ENCODE results near the gene NCK1.

Gene NCK1

DNA sequence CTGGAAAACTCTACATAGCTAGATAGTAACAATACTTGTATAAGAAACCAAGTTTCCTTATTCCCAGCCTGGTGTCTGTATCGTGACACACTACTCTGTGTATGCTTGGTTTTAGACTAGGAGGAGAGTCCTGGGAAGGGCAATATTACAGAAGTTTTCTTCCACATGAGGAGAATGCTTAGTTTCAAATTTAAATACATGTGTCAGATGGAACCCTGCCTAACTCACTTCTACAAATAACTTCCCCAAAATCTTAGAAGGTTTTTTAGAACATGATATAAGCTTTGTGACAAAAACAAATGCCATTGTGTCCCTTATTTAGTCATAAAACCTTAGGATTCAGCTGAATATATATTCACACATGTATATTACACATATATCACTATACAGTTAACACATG, 88.6 kb downstream of the NCK1 start:
- H3K9me3 ChIP-seq (ENCODE audit: insufficient read depth, low read length) = no peaks in the 10 kb centered on the region
- TF ChIP-seq ZNF274 (IDR thresholded peaks at IDR 0.05; ENCODE audit: low read depth, low read length) (no peak), YY1 (IDR thresholded peaks at IDR 0.05; ENCODE audit: insufficient read depth, insufficient read length) (no peak), SUZ12 (IDR thresholded peaks at IDR 0.05; ENCODE audit: extremely low read depth, insufficient read depth, insufficient read length) (no peak)
- DNase-seq (ENCODE audit: low read depth, low spot score) = no peak
- H3K9ac ChIP-seq (ENCODE audit: insufficient read length, low read depth) = no peak overlapping the region
- peaks cover 7% of the 10 kb centered on the region for H3K36me3 ChIP-seq (ENCODE audit: insufficient read depth, insufficient read length, low read length)
- H3K4me1 ChIP-seq (ENCODE audit: insufficient read depth, insufficient read length) = peaks cover 2% of the 10 kb centered on the region
- no peak overlapping the region for H3K4me3 ChIP-seq (ENCODE audit: insufficient read length, low read depth)
- no peaks in the 10 kb centered on the region for H3K27me3 ChIP-seq (ENCODE audit: insufficient read depth, insufficient read length)

DNA sequence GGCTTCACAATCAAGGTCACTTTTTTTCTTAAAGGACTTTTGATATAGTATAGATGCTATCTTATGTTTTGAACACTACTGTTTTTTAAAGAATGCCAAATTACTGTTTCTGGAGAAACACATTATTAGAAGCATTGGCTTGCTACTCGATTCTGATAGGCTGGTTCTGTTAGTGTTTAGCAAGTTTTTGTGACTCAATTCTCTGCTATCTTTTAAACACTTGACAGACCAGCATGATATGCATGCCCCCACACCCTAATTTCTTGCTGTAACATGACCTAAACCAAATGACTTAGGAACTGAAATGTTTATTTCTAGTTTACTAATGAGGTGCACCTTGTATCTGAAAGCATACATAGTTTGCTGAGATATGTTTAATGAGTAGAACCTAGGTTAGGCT, 90.3 kb downstream of the NCK1 start:
- no peak for DNase-seq (ENCODE audit: low read depth, low spot score)
- TF ChIP-seq SUZ12 (IDR thresholded peaks at IDR 0.05; ENCODE audit: extremely low read depth, insufficient read depth, insufficient read length) = no peak
- no peak for TF ChIP-seq ZNF274 (IDR thresholded peaks at IDR 0.05; ENCODE audit: low read depth, low read length)
- TF ChIP-seq YY1 (IDR thresholded peaks at IDR 0.05; ENCODE audit: insufficient read depth, insufficient read length) = no peak

DNA sequence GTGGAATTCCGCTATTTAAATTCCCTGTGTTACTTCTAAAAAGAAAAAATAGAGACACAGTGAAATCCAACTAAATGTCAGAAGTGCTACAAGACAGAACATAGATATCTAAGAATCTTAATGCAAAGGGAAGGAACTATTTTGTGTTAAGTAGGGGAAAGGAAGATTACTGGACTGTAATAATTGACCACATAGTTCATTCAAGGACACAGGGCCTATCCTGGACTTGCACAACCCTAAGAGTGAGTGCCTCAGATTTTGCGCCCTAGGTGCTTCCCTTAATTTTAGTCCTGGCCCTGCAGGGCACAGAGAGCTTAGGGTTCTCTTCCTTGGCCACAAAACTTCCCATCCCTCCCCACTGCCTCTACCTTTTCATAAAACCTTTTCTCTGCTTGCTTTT, 92.2 kb downstream of the NCK1 start:
- no peak for DNase-seq (ENCODE audit: low read depth, low spot score)
- H3K4me3 ChIP-seq (ENCODE audit: insufficient read length, low read depth) = no peak overlapping the region

More for the DNA sequence above, 90.3 kb downstream of the NCK1 start:
- no peaks in the 10 kb centered on the region for H3K9me3 ChIP-seq (ENCODE audit: insufficient read depth, low read length)
- no peak overlapping the region for H3K4me3 ChIP-seq (ENCODE audit: insufficient read length, low read depth)
- H3K27me3 ChIP-seq (ENCODE audit: insufficient read depth, insufficient read length) = no peaks in the 10 kb centered on the region
- peaks cover 2% of the 10 kb centered on the region for H3K4me1 ChIP-seq (ENCODE audit: insufficient read depth, insufficient read length)
- H3K36me3 ChIP-seq (ENCODE audit: insufficient read depth, insufficient read length, low read length) = no peaks in the 10 kb centered on the region
- H3K9ac ChIP-seq (ENCODE audit: insufficient read length, low read depth) = no peak overlapping the region

DNA sequence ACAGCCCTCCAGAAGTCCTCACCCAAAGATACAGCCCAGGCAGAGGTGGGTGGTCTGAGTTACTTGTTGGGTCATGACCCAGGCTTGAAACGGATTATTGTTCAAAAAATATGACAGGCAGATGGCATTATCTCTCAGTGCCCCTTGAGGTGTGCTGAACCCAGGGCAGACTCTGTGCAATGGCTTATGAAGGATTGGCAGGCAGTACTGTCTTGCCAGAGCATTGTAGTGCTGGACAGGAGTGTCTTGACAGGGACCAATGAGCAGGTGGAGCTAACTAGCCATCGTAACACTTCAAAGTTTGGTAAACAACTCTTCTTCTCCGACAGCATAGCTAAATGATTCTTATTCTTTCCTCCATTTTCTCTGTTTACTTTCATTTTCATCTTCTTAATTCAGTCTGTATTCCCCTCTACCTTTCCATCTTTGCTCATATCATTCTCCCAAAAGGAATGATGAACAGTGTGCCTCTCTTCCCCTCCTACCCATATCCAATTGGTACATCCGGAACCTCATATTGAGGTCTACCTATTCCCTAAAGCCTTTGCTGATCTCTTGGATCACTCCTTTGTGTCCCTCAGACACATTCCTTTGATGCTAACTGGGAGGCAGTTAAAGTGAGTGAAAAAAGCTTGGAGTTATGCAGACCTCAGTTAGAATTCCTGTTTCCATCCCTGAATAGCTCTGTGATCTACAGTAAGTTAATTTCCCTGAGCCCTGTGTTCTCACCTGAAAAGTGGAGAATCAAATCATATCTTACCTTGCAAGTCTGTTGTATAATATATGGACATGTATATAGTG, 93.2 kb downstream of the NCK1 start:
- Histone ChIP-seq H3K4me3 (ENCODE audit: insufficient read length, low read depth) (no peak overlapping the region), H3K4me1 (ENCODE audit: insufficient read depth, insufficient read length) (peaks cover 2% of the 10 kb centered on the region), H3K27me3 (ENCODE audit: insufficient read depth, insufficient read length) (no peaks in the 10 kb centered on the region), H3K9ac (ENCODE audit: insufficient read length, low read depth) (no peak overlapping the region), H3K9me3 (ENCODE audit: insufficient read depth, low read length) (no peaks in the 10 kb centered on the region), H3K36me3 (ENCODE audit: insufficient read depth, insufficient read length, low read length) (no peaks in the 10 kb centered on the region)
- DNase-seq (ENCODE audit: low read depth, low spot score) = peak; percentile 43
- no peak for TF ChIP-seq SUZ12 (IDR thresholded peaks at IDR 0.05; ENCODE audit: extremely low read depth, insufficient read depth, insufficient read length)
- no peak for TF ChIP-seq YY1 (IDR thresholded peaks at IDR 0.05; ENCODE audit: insufficient read depth, insufficient read length)
- no peak for TF ChIP-seq ZNF274 (IDR thresholded peaks at IDR 0.05; ENCODE audit: low read depth, low read length)

More for the DNA sequence above, 92.2 kb downstream of the NCK1 start:
- Histone ChIP-seq H3K9ac (ENCODE audit: insufficient read length, low read depth) (no peak overlapping the region), H3K27me3 (ENCODE audit: insufficient read depth, insufficient read length) (no peaks in the 10 kb centered on the region), H3K36me3 (ENCODE audit: insufficient read depth, insufficient read length, low read length) (no peaks in the 10 kb centered on the region), H3K9me3 (ENCODE audit: insufficient read depth, low read length) (no peaks in the 10 kb centered on the region), H3K4me1 (ENCODE audit: insufficient read depth, insufficient read length) (peaks cover 2% of the 10 kb centered on the region)
- no peak for TF ChIP-seq ZNF274 (IDR thresholded peaks at IDR 0.05; ENCODE audit: low read depth, low read length)
- no peak for TF ChIP-seq SUZ12 (IDR thresholded peaks at IDR 0.05; ENCODE audit: extremely low read depth, insufficient read depth, insufficient read length)
- no peak for TF ChIP-seq YY1 (IDR thresholded peaks at IDR 0.05; ENCODE audit: insufficient read depth, insufficient read length)

DNA sequence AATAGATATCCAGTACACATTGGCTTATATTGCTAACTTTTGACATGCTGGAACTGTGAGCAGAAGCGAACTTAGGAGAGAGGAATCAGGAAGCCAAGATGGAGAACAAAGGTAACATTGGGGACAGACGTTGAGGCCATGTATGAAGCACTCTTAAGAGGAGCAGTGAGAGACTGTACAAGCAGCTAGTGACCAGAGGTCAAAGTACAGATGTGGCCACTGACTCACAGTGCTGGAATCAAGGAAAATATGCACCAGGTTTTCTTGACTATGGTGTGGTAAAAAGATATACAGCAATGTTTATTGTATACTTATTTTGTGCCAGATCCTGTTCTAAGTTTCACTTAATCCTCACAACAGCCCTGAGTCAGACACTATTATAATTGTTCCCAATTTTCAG, 93.8 kb downstream of the NCK1 start:
- Histone ChIP-seq H3K9me3 (ENCODE audit: insufficient read depth, low read length) (no peaks in the 10 kb centered on the region), H3K4me1 (ENCODE audit: insufficient read depth, insufficient read length) (peaks cover 2% of the 10 kb centered on the region), H3K9ac (ENCODE audit: insufficient read length, low read depth) (no peak overlapping the region), H3K27me3 (ENCODE audit: insufficient read depth, insufficient read length) (no peaks in the 10 kb centered on the region), H3K4me3 (ENCODE audit: insufficient read length, low read depth) (no peak overlapping the region), H3K36me3 (ENCODE audit: insufficient read depth, insufficient read length, low read length) (no peaks in the 10 kb centered on the region)
- TF ChIP-seq ZNF274 (IDR thresholded peaks at IDR 0.05; ENCODE audit: low read depth, low read length) (no peak), SUZ12 (IDR thresholded peaks at IDR 0.05; ENCODE audit: extremely low read depth, insufficient read depth, insufficient read length) (no peak), YY1 (IDR thresholded peaks at IDR 0.05; ENCODE audit: insufficient read depth, insufficient read length) (no peak)
- DNase-seq (ENCODE audit: low read depth, low spot score) = no peak

DNA sequence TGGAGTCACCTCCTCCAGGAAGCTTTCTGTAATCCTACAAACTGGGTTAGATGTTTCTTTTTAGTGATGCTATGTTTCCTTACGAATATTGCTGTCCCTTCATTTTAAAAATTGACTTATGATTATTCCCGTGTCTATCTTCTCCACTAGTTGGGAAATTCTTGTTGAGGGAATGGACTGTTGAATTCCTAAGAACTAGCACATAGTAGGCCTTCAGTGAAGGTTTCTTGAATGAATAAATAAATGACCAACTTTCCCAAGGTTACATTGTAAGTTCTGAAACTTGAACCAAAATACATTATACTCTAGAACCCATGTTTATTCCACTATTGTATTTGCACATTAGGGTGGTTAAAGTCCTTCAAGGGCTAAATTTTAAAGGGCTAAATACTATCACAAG, 95.0 kb downstream of the NCK1 start:
- Histone ChIP-seq H3K9me3 (ENCODE audit: insufficient read depth, low read length) (no peaks in the 10 kb centered on the region), H3K36me3 (ENCODE audit: insufficient read depth, insufficient read length, low read length) (no peaks in the 10 kb centered on the region), H3K4me1 (ENCODE audit: insufficient read depth, insufficient read length) (peaks cover 2% of the 10 kb centered on the region), H3K4me3 (ENCODE audit: insufficient read length, low read depth) (no peak overlapping the region), H3K9ac (ENCODE audit: insufficient read length, low read depth) (no peak overlapping the region), H3K27me3 (ENCODE audit: insufficient read depth, insufficient read length) (no peaks in the 10 kb centered on the region)
- no peak for DNase-seq (ENCODE audit: low read depth, low spot score)
- no peak for TF ChIP-seq SUZ12 (IDR thresholded peaks at IDR 0.05; ENCODE audit: extremely low read depth, insufficient read depth, insufficient read length)
- TF ChIP-seq YY1 (IDR thresholded peaks at IDR 0.05; ENCODE audit: insufficient read depth, insufficient read length) = no peak
- TF ChIP-seq ZNF274 (IDR thresholded peaks at IDR 0.05; ENCODE audit: low read depth, low read length) = no peak

DNA sequence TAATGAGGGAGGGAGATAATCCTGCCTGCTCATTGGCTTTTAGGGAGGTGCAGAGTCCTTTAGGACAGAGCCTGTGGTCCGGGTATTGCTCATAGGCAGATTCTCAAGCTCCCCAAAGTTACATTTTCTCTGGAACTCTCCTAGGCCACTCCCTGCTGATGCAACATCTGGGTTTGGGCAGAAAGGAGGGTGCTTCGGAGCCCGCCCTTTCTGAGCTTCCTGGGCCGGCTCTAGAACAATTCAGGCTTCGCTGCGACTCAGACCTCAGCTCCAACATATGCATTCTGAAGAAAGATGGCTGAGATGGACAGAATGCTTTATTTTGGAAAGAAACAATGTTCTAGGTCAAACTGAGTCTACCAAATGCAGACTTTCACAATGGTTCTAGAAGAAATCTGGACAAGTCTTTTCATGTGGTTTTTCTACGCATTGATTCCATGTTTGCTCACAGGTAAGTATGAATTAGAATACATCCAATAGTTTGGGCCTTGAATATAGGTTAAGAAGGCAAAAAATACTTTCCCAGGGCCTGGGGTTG, 95.8 kb downstream of the NCK1 start, which contains the start of gene IL20RB:
Gene IL20RB (plus strand): TSS at position 233 of the 538 bp plus-strand sequence. CDS start 131 bp downstream, at position 364.
- H3K27me3 ChIP-seq (ENCODE audit: insufficient read depth, insufficient read length) = no peaks in the 10 kb centered on the region
- no peak within 1 kb of the TSS for H3K4me3 ChIP-seq (ENCODE audit: insufficient read length, low read depth)
- H3K9ac ChIP-seq (ENCODE audit: insufficient read length, low read depth) = no peak within 1 kb of the TSS
- H3K4me1 ChIP-seq (ENCODE audit: insufficient read depth, insufficient read length) = peaks cover 2% of the 10 kb centered on the region
- H3K36me3 ChIP-seq (ENCODE audit: insufficient read depth, insufficient read length, low read length) = no peaks in the 10 kb centered on the region
- no peaks in the 10 kb centered on the region for H3K9me3 ChIP-seq (ENCODE audit: insufficient read depth, low read length)
- TF ChIP-seq ZNF274 (IDR thresholded peaks at IDR 0.05; ENCODE audit: low read depth, low read length) = no peak
- no peak for TF ChIP-seq YY1 (IDR thresholded peaks at IDR 0.05; ENCODE audit: insufficient read depth, insufficient read length)
- DNase-seq (ENCODE audit: low read depth, low spot score) = no peak

All from NT2/D1 (cell line).